ENCODE data around the gene IL15.
"Not testable (repeated sequence)": the region's sequence is repeated elsewhere in the genome, so short reads cannot be mapped to it uniquely, and the experiment has no call there.

The IL15 gene

DNA sequence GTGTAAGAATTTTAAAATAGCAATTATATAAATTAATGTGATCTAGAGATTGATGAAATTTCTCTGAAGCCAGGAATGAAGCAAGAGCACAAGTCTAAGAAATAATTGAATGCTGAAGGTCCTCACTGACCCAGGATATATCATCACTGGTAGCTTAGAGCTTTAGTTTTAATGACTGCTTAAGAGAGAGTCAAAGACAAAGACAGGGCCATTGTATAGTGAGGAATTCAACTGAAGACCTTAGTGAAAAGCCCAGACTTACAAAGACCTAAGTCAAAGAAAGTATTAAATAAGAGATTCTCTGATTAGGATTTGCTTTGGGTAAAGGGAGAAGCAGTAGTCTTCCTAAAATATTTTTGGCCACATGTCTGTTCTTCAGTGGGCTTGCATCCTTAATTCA, 26.0 kb upstream of the IL15 start:
- Histone ChIP-seq H3K4me3 (ENCODE audit: low read length) (no peak overlapping the region), H3K9me2 (replicated peaks; ENCODE audit: control insufficient read depth, low read length) (no peaks in the 10 kb centered on the region), H3F3A (ENCODE audit: control insufficient read depth, insufficient read depth) (no peaks in the 10 kb centered on the region), H4K20me1 (ENCODE audit: control insufficient read depth, insufficient read depth, low read depth, low read length) (no peaks in the 10 kb centered on the region), H3K79me2 (ENCODE audit: control insufficient read depth, low read length) (no peaks in the 10 kb centered on the region), H3K27ac (ENCODE audit: low read depth, low read length) (no peak overlapping the region), H3K27me3 (ENCODE audit: control insufficient read depth, low read length) (no peaks in the 10 kb centered on the region), H3K4me1 (ENCODE audit: control insufficient read depth, low read length) (no peaks in the 10 kb centered on the region), H3K4me2 (ENCODE audit: low read length) (no peak overlapping the region), H3K9me3 (ENCODE audit: control insufficient read depth, insufficient read depth, low read length) (no peaks in the 10 kb centered on the region), H3K36me3 (ENCODE audit: control insufficient read depth, low read length) (no peaks in the 10 kb centered on the region)
- TF ChIP-seq EZH2phosphoT487 (IDR thresholded peaks at IDR 0.05; ENCODE audit: borderline replicate concordance, low read length): no peak
- TF ChIP-seq, protein P1, sequence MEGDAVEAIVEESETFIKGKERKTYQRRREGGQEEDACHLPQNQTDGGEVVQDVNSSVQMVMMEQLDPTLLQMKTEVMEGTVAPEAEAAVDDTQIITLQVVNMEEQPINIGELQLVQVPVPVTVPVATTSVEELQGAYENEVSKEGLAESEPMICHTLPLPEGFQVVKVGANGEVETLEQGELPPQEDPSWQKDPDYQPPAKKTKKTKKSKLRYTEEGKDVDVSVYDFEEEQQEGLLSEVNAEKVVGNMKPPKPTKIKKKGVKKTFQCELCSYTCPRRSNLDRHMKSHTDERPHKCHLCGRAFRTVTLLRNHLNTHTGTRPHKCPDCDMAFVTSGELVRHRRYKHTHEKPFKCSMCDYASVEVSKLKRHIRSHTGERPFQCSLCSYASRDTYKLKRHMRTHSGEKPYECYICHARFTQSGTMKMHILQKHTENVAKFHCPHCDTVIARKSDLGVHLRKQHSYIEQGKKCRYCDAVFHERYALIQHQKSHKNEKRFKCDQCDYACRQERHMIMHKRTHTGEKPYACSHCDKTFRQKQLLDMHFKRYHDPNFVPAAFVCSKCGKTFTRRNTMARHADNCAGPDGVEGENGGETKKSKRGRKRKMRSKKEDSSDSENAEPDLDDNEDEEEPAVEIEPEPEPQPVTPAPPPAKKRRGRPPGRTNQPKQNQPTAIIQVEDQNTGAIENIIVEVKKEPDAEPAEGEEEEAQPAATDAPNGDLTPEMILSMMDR (IDR thresholded peaks at IDR 0.05; ENCODE audit: low read depth, low read length, poor library complexity, severe bottlenecking): no peak

DNA sequence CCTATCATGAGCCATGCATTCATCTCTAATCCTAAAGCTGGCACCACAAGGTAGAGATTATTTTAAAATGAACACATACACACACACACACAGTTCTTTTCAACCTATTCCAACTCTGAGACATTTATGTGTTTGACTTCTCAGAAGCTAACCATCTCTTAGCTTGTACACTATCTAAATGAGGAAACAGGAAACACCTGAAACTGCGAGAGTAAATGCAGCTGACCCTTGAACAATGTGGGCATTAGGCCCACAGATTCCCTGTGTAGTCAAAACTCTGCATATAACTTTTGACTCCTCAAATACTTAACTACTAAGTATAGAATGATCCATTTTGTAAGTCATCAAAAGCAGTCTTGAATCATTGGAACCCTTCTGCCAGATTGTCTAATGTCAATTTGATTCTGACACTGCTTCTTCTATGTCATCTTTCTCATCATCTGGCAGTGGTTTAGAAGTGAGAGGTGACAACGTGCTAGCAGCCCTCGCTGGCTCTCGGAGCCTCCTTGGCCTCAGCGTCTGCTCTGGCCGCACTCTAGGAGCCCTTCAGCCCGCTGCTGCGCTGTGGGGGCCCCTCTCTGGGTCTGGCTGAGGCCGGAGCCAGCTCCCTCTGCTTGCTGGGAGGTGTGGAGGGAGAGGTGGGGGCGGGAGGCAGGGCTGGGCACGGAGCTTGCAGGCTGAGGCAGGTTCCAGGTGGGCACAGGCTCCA, 21.4 kb upstream of the IL15 start:
- Histone ChIP-seq H3K27me3 (ENCODE audit: control insufficient read depth, low read length) (no peaks in the 10 kb centered on the region), H3K79me2 (ENCODE audit: control insufficient read depth, low read length) (no peaks in the 10 kb centered on the region), H3K4me1 (ENCODE audit: control insufficient read depth, low read length) (no peaks in the 10 kb centered on the region), H3K9me3 (ENCODE audit: control insufficient read depth, insufficient read depth, low read length) (no peaks in the 10 kb centered on the region), H4K20me1 (ENCODE audit: control insufficient read depth, insufficient read depth, low read depth, low read length) (no peaks in the 10 kb centered on the region), H3K4me2 (ENCODE audit: low read length) (no peak overlapping the region), H3F3A (ENCODE audit: control insufficient read depth, insufficient read depth) (no peaks in the 10 kb centered on the region), H3K27ac (ENCODE audit: low read depth, low read length) (no peak overlapping the region), H3K36me3 (ENCODE audit: control insufficient read depth, low read length) (no peaks in the 10 kb centered on the region), H3K4me3 (ENCODE audit: low read length) (no peak overlapping the region), H3K9me2 (replicated peaks; ENCODE audit: control insufficient read depth, low read length) (no peaks in the 10 kb centered on the region)
- TF ChIP-seq, protein P1 (IDR thresholded peaks at IDR 0.05; ENCODE audit: low read depth, low read length, poor library complexity, severe bottlenecking): no peak
- no peak for TF ChIP-seq EZH2phosphoT487 (IDR thresholded peaks at IDR 0.05; ENCODE audit: borderline replicate concordance, low read length)

DNA sequence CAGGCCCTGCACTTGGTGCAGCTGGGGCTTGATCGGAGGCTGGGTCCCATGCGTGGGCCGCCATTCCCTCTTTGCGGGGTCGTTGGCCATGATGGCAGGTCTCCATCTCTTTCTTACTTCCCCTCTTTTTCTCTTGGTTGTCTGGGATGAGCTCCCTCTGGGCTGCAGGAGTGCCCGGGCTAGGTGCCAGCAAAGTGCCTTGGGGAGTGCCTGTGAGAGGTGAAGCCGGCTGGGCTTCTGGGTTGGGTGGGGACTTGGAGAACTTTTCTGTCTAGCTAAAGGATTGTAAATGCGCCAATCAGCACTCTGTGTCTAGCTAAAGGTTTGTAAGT, 20.8 kb upstream of the IL15 start:
- not testable (repeated sequence) for H3K9me2 ChIP-seq (replicated peaks; ENCODE audit: control insufficient read depth, low read length); H3K4me3 ChIP-seq (ENCODE audit: low read length); H3K27ac ChIP-seq (ENCODE audit: low read depth, low read length); H4K20me1 ChIP-seq (ENCODE audit: control insufficient read depth, insufficient read depth, low read depth, low read length); H3K4me1 ChIP-seq (ENCODE audit: control insufficient read depth, low read length); H3K4me2 ChIP-seq (ENCODE audit: low read length); H3K27me3 ChIP-seq (ENCODE audit: control insufficient read depth, low read length); H3K36me3 ChIP-seq (ENCODE audit: control insufficient read depth, low read length); H3K9me3 ChIP-seq (ENCODE audit: control insufficient read depth, insufficient read depth, low read length); H3K79me2 ChIP-seq (ENCODE audit: control insufficient read depth, low read length); H3F3A ChIP-seq (ENCODE audit: control insufficient read depth, insufficient read depth)

DNA sequence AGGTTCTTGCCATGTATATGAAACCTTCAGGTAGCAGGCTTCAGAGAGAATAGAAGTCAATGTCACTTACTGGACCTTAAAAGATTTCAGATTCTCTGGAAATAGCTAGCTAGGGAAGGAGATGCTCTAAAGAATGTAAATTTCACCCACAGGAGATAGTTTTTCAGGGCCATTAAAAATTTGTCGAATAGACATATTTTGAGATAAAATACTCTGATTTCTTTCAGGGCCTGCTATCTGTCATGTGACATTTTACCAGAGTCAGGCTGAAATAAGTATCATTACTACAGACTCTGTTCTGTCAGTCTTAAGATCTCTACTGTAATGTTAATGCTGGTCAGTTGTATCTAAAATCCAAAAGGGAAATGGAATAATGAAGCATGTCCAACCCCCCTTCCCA, 15.7 kb upstream of the IL15 start:
- no peak for TF ChIP-seq EZH2phosphoT487 (IDR thresholded peaks at IDR 0.05; ENCODE audit: borderline replicate concordance, low read length)
- Histone ChIP-seq H3K27ac (ENCODE audit: low read depth, low read length) (no peak overlapping the region), H3K4me2 (ENCODE audit: low read length) (no peak overlapping the region), H3K36me3 (ENCODE audit: control insufficient read depth, low read length) (no peaks in the 10 kb centered on the region), H3K9me2 (replicated peaks; ENCODE audit: control insufficient read depth, low read length) (no peaks in the 10 kb centered on the region), H3K4me3 (ENCODE audit: low read length) (no peak overlapping the region), H3K27me3 (ENCODE audit: control insufficient read depth, low read length) (no peaks in the 10 kb centered on the region), H3K9me3 (ENCODE audit: control insufficient read depth, insufficient read depth, low read length) (no peaks in the 10 kb centered on the region), H3F3A (ENCODE audit: control insufficient read depth, insufficient read depth) (no peaks in the 10 kb centered on the region), H3K79me2 (ENCODE audit: control insufficient read depth, low read length) (no peaks in the 10 kb centered on the region), H3K4me1 (ENCODE audit: control insufficient read depth, low read length) (no peaks in the 10 kb centered on the region), H4K20me1 (ENCODE audit: control insufficient read depth, insufficient read depth, low read depth, low read length) (no peaks in the 10 kb centered on the region)

Data from DOHH2 (cell line).